Esophagus squamous epithelium (tissue), 4 donors: ENCODE data around the gene MEIS3.

Source experiments
- POLR2A ChIP-seq, 4 donors: fragments of 450-650 bp; IDR thresholded peaks; one replicate each; pipeline ENCODE4 v1.6.1; 2017; ENCODE audit warnings: antibody characterized with exemption in 4 of 4, mild to moderate bottlenecking in 4 of 4, moderate library complexity in 3 of 4
- TF ChIP-seq, protein P1 (sequence below), 6 experiments: fragments of 450-650 bp in 4 of 6; fragments of 200-600 bp in 2 of 6; sonication (generic) in 2 of 6; IDR thresholded peaks; one replicate each; pipeline ENCODE4 v1.5.1; 2016 to 2019; ENCODE audit warnings: antibody characterized with exemption in 6 of 6, mild to moderate bottlenecking in 4 of 6, moderate library complexity in 4 of 6

DNA sequence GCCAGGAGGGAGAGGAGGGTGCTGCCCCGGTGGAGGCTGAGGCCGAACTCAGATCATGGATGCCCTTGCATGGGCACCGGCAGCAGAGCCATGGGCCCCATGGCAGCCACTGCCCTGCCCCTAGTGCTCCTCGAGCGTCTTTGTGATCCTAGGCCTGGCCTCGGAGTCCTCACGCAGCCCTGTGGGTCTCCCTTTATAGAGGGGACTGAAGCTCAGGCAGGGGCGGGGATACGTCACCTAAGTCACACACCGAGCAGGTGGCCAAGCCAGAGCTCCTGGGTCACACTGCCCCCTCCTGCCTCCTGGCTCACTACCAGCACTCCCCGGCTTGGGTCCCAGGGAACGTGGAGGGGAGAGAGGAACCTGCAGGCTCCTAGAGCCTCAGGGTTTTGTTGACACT lies 41.5 kb downstream of the MEIS3 start:
- TF ChIP-seq, protein P1, sequence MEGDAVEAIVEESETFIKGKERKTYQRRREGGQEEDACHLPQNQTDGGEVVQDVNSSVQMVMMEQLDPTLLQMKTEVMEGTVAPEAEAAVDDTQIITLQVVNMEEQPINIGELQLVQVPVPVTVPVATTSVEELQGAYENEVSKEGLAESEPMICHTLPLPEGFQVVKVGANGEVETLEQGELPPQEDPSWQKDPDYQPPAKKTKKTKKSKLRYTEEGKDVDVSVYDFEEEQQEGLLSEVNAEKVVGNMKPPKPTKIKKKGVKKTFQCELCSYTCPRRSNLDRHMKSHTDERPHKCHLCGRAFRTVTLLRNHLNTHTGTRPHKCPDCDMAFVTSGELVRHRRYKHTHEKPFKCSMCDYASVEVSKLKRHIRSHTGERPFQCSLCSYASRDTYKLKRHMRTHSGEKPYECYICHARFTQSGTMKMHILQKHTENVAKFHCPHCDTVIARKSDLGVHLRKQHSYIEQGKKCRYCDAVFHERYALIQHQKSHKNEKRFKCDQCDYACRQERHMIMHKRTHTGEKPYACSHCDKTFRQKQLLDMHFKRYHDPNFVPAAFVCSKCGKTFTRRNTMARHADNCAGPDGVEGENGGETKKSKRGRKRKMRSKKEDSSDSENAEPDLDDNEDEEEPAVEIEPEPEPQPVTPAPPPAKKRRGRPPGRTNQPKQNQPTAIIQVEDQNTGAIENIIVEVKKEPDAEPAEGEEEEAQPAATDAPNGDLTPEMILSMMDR (IDR thresholded peaks at IDR 0.05): no peak
- no peak for TF ChIP-seq POLR2A (IDR thresholded peaks at IDR 0.05)
